Stimulated activated memory B cell treated with anti-CD40 and anti-IgM and Interleukin-4, amounts not matched to agents 10 μg/mL and 1 μg/mL and 100 μg/mL, for 72 hours (primary cell): Measurements from ENCODE around the gene DERL3.

Experiments used
- ATAC-seq: fragments of 150-1000 bp; cut with Tn5 transposase; 2 replicates; pipeline ENCODE4 v1.10.0; 2021
- H3K27ac Mint-ChIP-seq: one replicate; pipeline ENCODE4 v1.8.0; 2022; ENCODE audit warnings: mild to moderate bottlenecking, mixed read lengths
- H3K27me3 Mint-ChIP-seq: one replicate; pipeline ENCODE4 v1.8.0; 2022; ENCODE audit warnings: mixed read lengths
- H3K36me3 Mint-ChIP-seq: one replicate; pipeline ENCODE4 v1.8.0; 2022; ENCODE audit warnings: mixed read lengths
- H3K4me1 Mint-ChIP-seq: one replicate; pipeline ENCODE4 v1.8.0; 2022; ENCODE audit warnings: mixed read lengths
- H3K4me3 Mint-ChIP-seq: one replicate; pipeline ENCODE4 v1.8.0; 2022; ENCODE audit warnings: mild to moderate bottlenecking, moderate library complexity, mixed read lengths
- H3K9me3 Mint-ChIP-seq: one replicate; pipeline ENCODE4 v1.8.0; 2022; ENCODE audit warnings: mixed read lengths

Gene DERL3

GRCh38 chr22:23828800-23829680 lies 9.8 kb downstream of the DERL3 start:
- ATAC-seq, result no peak
- Mint-ChIP-seq H3K27ac (peak overlapping the region; percentile 30), H3K36me3 (peaks cover 64% of the 10 kb centered on the region), H3K9me3 (no peaks in the 10 kb centered on the region), H3K4me3 (no peak overlapping the region), H3K27me3 (no peaks in the 10 kb centered on the region), H3K4me1 (peaks cover 45% of the 10 kb centered on the region)

- H3K27me3 Mint-ChIP-seq, result no peaks in the 10 kb centered on the region
- H3K4me3 Mint-ChIP-seq, result no peak overlapping the region
- ATAC-seq, result no peak
- peaks cover 59% of the 10 kb centered on the region for H3K4me1 Mint-ChIP-seq
- no peak overlapping the region for H3K27ac Mint-ChIP-seq
- H3K36me3 Mint-ChIP-seq, result peaks cover 79% of the 10 kb centered on the region
- no peaks in the 10 kb centered on the region for H3K9me3 Mint-ChIP-seq
These were observed 11.3 kb downstream of the DERL3 start for GRCh38 chr22:23827351-23827995.

- no peak for ATAC-seq
- Mint-ChIP-seq H3K9me3 (no peaks in the 10 kb centered on the region), H3K27ac (peak overlapping the region; percentile 77), H3K27me3 (no peaks in the 10 kb centered on the region), H3K4me3 (no peak overlapping the region), H3K36me3 (peaks cover 80% of the 10 kb centered on the region), H3K4me1 (peaks cover 56% of the 10 kb centered on the region)
These were observed 12.1 kb downstream of the DERL3 start for GRCh38 chr22:23826510-23827350.

- H3K9me3 Mint-ChIP-seq, result no peaks in the 10 kb centered on the region
- peaks cover 83% of the 10 kb centered on the region for H3K36me3 Mint-ChIP-seq
- ATAC-seq, result no peak
- peak overlapping the region; percentile 77 for H3K27ac Mint-ChIP-seq
- H3K4me1 Mint-ChIP-seq, result peaks cover 64% of the 10 kb centered on the region
- H3K27me3 Mint-ChIP-seq, result no peaks in the 10 kb centered on the region
- no peak overlapping the region for H3K4me3 Mint-ChIP-seq
These were observed 13.4 kb downstream of the DERL3 start for GRCh38 chr22:23825246-23825905.

- H3K4me1 Mint-ChIP-seq, result peaks cover 64% of the 10 kb centered on the region
- H3K9me3 Mint-ChIP-seq, result no peaks in the 10 kb centered on the region
- H3K27ac Mint-ChIP-seq, result peak overlapping the region; percentile 35
- H3K27me3 Mint-ChIP-seq, result no peaks in the 10 kb centered on the region
- ATAC-seq, result no peak
- peaks cover 83% of the 10 kb centered on the region for H3K36me3 Mint-ChIP-seq
- H3K4me3 Mint-ChIP-seq, result no peak overlapping the region
These were observed 14.1 kb downstream of the DERL3 start for GRCh38 chr22:23824476-23825245.

- Mint-ChIP-seq H3K9me3 (no peaks in the 10 kb centered on the region), H3K27ac (peak overlapping the region; percentile 69), H3K4me1 (peaks cover 62% of the 10 kb centered on the region), H3K36me3 (peaks cover 85% of the 10 kb centered on the region), H3K4me3 (no peak overlapping the region), H3K27me3 (no peaks in the 10 kb centered on the region)
- no peak for ATAC-seq
These were observed 15.4 kb downstream of the DERL3 start for GRCh38 chr22:23823331-23823791.

GRCh38 chr22:23822101-23822671 lies 16.6 kb downstream of the DERL3 start:
- Mint-ChIP-seq H3K27me3 (no peaks in the 10 kb centered on the region), H3K9me3 (no peaks in the 10 kb centered on the region), H3K27ac (peak overlapping the region; percentile 69), H3K4me3 (no peak overlapping the region), H3K36me3 (peaks cover 87% of the 10 kb centered on the region), H3K4me1 (peaks cover 60% of the 10 kb centered on the region)
- ATAC-seq, result no peak

- peaks cover 91% of the 10 kb centered on the region for H3K36me3 Mint-ChIP-seq
- H3K4me1 Mint-ChIP-seq, result peaks cover 71% of the 10 kb centered on the region
These were observed 18.0 kb downstream of the DERL3 start for GRCh38 chr22:23820748-23821211.

GRCh38 chr22:23818541-23818940 lies 20.3 kb downstream of the DERL3 start:
- H3K27ac Mint-ChIP-seq, result peak overlapping the region; percentile 74
- H3K36me3 Mint-ChIP-seq, result peaks cover 85% of the 10 kb centered on the region

More at GRCh38 chr22:23820748-23821211, 18.0 kb downstream of the DERL3 start:
- peak overlapping the region; percentile 12 for H3K4me3 Mint-ChIP-seq
- ATAC-seq, result peak; percentile 88
- no peaks in the 10 kb centered on the region for H3K27me3 Mint-ChIP-seq
- H3K27ac Mint-ChIP-seq, result peak overlapping the region; percentile 74
- H3K9me3 Mint-ChIP-seq, result no peaks in the 10 kb centered on the region

GRCh38 chr22:23817146-23817545 lies 21.7 kb downstream of the DERL3 start:
- peaks cover 49% of the 10 kb centered on the region for H3K4me1 Mint-ChIP-seq
- no peaks in the 10 kb centered on the region for H3K9me3 Mint-ChIP-seq
- H3K27ac Mint-ChIP-seq, result peak overlapping the region; percentile 46
- peaks cover 79% of the 10 kb centered on the region for H3K36me3 Mint-ChIP-seq
- H3K27me3 Mint-ChIP-seq, result no peaks in the 10 kb centered on the region
- ATAC-seq, result no peak
- H3K4me3 Mint-ChIP-seq, result no peak overlapping the region

More at GRCh38 chr22:23818541-23818940, 20.3 kb downstream of the DERL3 start:
- no peak for ATAC-seq
- no peaks in the 10 kb centered on the region for H3K9me3 Mint-ChIP-seq
- peaks cover 61% of the 10 kb centered on the region for H3K4me1 Mint-ChIP-seq
- H3K27me3 Mint-ChIP-seq, result no peaks in the 10 kb centered on the region
- H3K4me3 Mint-ChIP-seq, result no peak overlapping the region

GRCh38 chr22:23816156-23816976 lies 22.4 kb downstream of the DERL3 start:
- Mint-ChIP-seq H3K4me1 (peaks cover 54% of the 10 kb centered on the region), H3K27me3 (no peaks in the 10 kb centered on the region), H3K27ac (peak overlapping the region; percentile 50), H3K4me3 (no peak overlapping the region), H3K36me3 (peaks cover 77% of the 10 kb centered on the region), H3K9me3 (no peaks in the 10 kb centered on the region)
- no peak for ATAC-seq

GRCh38 chr22:23815541-23816155 lies 23.2 kb downstream of the DERL3 start:
- peaks cover 54% of the 10 kb centered on the region for H3K4me1 Mint-ChIP-seq
- peak overlapping the region; percentile 50 for H3K27ac Mint-ChIP-seq
- no peak for ATAC-seq
- H3K27me3 Mint-ChIP-seq, result no peaks in the 10 kb centered on the region
- H3K36me3 Mint-ChIP-seq, result peaks cover 80% of the 10 kb centered on the region
- no peak overlapping the region for H3K4me3 Mint-ChIP-seq
- no peaks in the 10 kb centered on the region for H3K9me3 Mint-ChIP-seq

- no peak for ATAC-seq
- H3K4me3 Mint-ChIP-seq, result no peak overlapping the region
- H3K9me3 Mint-ChIP-seq, result no peaks in the 10 kb centered on the region
- H3K27ac Mint-ChIP-seq, result no peak overlapping the region
- peaks cover 34% of the 10 kb centered on the region for H3K4me1 Mint-ChIP-seq
- no peaks in the 10 kb centered on the region for H3K27me3 Mint-ChIP-seq
- H3K36me3 Mint-ChIP-seq, result peaks cover 57% of the 10 kb centered on the region
These were observed 26.4 kb downstream of the DERL3 start for GRCh38 chr22:23812378-23812777.
